GM19463 (cell line): ENCODE data around the gene PF4V1.
"Not testable (repeated sequence)": the region's sequence is repeated elsewhere in the genome, so short reads cannot be mapped to it uniquely, and the experiment has no call there.

Experiments used
- ATAC-seq: cut with Tn5 transposase; IDR thresholded peaks from one replicate; pipeline ENCODE4 v1.9.1; 2021; ENCODE audit warnings: mild to moderate bottlenecking, moderate library complexity; ENCODE audit not compliant: unreplicated experiment

Gene PF4V1

GRCh38 chr4:73869130-73870055, 16.3 kb downstream of the PF4V1 start, which contains the start of gene CXCL1:
CXCL1 (plus strand) TSS chr4:73869393; CDS start chr4:73869471, 78 bp downstream.
- no peak for ATAC-seq

DNA sequence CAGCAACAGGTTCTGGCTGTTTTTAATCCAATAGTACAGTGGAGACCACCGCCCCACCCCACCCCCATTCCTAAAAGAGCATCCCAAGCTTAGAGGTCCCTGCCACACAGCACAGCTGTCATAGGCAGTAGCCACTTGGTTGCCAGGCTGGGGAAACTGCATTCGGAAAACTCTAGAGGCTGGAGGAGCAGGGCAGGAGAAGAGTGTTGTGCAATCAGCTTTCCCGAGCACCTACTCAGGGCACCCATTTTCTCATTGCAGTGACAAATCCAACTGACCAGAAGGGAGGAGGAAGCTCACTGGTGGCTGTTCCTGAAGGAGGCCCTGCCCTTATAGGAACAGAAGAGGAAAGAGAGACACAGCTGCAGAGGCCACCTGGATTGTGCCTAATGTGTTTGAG, 17.2 kb downstream of the PF4V1 start:
- no peak for ATAC-seq

DNA sequence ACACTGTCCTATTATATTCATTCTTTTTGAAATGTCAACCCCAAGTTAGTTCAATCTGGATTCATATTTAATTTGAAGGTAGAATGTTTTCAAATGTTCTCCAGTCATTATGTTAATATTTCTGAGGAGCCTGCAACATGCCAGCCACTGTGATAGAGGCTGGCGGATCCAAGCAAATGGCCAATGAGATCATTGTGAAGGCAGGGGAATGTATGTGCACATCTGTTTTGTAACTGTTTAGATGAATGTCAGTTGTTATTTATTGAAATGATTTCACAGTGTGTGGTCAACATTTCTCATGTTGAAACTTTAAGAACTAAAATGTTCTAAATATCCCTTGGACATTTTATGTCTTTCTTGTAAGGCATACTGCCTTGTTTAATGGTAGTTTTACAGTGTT, 17.7 kb downstream of the PF4V1 start:
- ATAC-seq: no peak

DNA sequence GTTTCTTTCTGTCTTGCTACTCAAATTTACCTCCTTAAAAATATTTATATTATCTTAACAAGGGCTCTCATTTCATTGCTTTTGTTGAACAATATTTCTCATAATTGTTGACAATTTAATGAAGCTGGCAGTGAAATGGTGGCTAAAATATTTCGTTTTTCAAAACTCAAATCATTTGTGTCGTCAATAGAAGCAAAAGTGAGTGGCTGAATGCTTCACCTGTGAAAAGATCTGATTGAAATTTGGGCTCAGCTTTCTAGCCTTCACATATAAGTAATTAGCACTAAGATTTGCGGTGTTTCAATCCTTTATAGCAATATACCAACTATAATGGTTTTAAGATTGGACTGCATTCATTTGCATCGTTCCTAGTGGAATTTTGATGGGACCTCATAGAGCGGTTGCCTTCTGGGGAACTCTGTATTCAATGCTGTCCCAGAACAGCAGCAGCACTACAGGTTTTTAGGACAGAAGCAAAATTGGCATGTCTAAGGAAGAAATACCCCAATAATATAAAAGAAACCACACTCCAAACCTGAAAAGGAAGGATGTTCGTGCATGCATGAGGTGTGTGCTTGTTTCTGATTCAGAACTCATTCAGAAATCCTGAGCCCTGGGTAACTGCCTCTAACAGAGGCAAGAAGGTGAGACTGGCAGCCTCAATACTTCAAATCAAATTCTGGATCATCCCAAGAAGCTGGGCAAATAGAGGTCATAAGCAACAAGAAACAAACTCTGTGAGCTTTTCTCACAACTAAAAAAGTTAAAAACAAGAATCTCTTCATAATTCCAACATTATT, 18.6 kb downstream of the PF4V1 start:
- ATAC-seq: no peak

DNA sequence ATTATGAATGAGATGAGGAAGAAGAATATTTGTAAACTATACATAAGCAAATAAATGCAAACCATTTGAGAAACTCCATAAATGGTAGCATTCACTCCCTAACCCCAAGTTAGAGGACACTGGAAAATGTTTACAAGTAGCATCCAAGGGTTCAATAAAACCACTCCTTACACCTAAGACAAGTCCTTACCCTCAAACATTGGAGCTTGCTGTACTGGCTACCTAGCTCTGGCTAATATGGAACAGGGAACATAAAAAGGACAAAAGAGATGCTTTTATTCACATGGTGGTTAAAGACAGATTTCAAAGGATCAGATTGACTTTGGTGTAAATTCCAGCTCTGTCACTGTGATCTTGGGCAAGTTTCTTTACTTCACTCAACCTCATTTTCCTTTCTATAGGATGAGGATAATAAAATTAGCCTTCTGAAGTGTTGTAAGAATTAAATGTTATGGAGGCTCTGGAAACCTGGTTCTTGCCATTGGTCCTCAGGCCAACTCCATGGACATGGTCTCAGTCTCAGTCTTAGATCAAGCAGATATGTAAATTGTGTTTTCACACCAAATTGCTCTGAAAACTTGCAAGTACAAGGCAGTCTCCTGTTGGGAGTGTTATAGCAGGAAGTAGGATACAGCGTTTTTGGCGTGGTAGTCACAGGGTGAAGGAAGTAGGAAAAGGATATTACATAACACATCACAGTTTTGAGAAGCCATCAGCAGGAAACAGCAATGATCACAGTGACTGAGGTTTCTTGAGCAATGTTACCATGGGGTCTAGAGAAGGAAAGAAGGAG, 19.4 kb downstream of the PF4V1 start:
- ATAC-seq: no peak

- ATAC-seq: no peak
These were observed 21.3 kb downstream of the PF4V1 start for GRCh38 chr4:73874386-73874785.

- ATAC-seq: no peak
These were observed 22.3 kb downstream of the PF4V1 start for GRCh38 chr4:73875401-73875800.

GRCh38 chr4:73883306-73883705, 30.2 kb downstream of the PF4V1 start:
- ATAC-seq: no peak

- no peak for ATAC-seq
These were observed 32.6 kb downstream of the PF4V1 start for GRCh38 chr4:73885574-73886267.

DNA sequence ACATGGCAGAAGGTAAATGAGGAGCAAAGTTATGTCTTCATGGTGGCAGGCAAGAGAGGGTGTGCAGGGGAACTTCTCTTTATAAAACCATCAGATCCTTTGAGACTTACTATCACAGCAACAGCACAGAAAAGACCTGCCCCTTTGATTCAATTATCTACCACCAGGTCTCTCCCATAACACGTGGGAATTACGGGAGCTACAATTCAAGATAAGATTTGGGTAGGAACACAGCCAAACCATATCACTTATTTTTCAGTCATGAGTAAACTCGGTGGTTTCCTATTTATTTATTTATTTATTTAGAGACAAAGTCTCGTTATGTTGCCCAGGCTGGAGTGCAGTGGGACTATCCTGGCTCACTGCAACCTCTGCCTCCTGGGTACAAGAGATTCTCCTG, 38.2 kb downstream of the PF4V1 start:
- ATAC-seq: no peak

GRCh38 chr4:73891739-73892405, 38.8 kb downstream of the PF4V1 start:
- no peak for ATAC-seq

GRCh38 chr4:73892966-73893365, 39.9 kb downstream of the PF4V1 start:
- ATAC-seq: no peak

DNA sequence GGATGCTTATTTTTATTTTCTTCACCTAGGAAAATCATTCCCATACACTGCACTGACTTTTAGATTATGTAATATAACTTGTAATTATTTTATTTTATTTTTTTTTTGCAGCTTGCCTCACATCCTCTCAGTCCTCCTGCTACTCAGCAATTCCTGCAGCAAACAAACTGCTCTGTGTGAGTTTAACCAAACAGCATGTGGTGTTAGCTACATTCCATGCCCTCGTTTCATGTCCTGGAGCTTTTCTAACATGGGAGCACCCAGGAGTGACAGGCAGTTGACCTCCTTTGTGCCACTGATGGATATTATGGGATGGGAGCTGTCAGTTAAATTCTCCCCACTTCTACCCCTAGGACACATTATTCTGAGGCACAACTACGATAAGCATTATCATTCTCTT, 40.9 kb downstream of the PF4V1 start:
- no peak for ATAC-seq

- no peak for ATAC-seq
These were observed 42.4 kb downstream of the PF4V1 start for GRCh38 chr4:73895201-73896175.

DNA sequence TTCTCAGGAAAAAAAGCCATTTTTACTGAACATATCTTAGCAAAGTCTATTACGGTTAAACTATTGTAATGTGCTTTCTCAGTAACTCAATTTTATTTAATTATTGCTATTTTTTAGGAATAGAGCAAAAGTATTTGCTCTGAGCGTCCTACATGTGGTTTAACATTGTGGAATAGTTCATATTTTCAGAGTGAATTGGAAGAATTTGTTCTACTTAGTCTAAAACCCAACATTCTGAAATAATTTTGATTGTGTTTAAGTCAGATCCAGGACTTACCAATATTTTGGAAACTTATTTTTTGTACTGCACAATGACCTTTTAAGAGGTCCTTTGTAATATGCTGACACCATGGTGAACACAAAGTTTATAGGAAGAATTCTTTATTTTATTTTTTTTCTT, 43.3 kb downstream of the PF4V1 start:
- ATAC-seq: no peak

GRCh38 chr4:73897380-73898136, 44.5 kb downstream of the PF4V1 start:
- ATAC-seq: no peak

- ATAC-seq: not testable (repeated sequence)
These were observed 46.2 kb downstream of the PF4V1 start for GRCh38 chr4:73899338-73899737.

- ATAC-seq: no peak
These were observed 47.9 kb downstream of the PF4V1 start for GRCh38 chr4:73901031-73901430.
